ENCODE measurements around the gene ITGA3.

ITGA3 gene

GRCh38 chr17:50133028-50133768 is 77.3 kb downstream of the ITGA3 start:
- DNase-seq = no peak

GRCh38 chr17:50133769-50134099 is 77.8 kb downstream of the ITGA3 start:
- no peak for DNase-seq

GRCh38 chr17:50134206-50135110 is 78.5 kb downstream of the ITGA3 start:
- no peak for DNase-seq

GRCh38 chr17:50135316-50136095 is 79.6 kb downstream of the ITGA3 start:
- DNase-seq = no peak

GRCh38 chr17:50136096-50136687 is 80.3 kb downstream of the ITGA3 start:
- no peak for DNase-seq

- DNase-seq = no peak
Measured at GRCh38 chr17:50137042-50137441, 81.1 kb downstream of the ITGA3 start.

- DNase-seq = no peak
Measured at GRCh38 chr17:50139185-50139783, 83.4 kb downstream of the ITGA3 start.

All from activated CD8-positive, alpha-beta memory T cell treated with anti-CD3 and anti-CD28 coated beads for 24 hours (primary cell).